LNCaP clone FGC (cell line): ENCODE measurements around the gene SH2D5.
A peak's percentile ranks its signal among the peaks of the same experiment; 100 is the strongest.

Experiments
- DNase-seq: peaks from one replicate; pipeline ENCODE4 v3.0.0-alpha.2; 2011; ENCODE audit warnings: low read depth
- H3K4me3 ChIP-seq: 2 replicates; pipeline ENCODE4 v1.5.1; 2011; ENCODE audit warnings: mild to moderate bottlenecking, low read depth, low read length, control low read depth
- CTCF ChIP-seq: IDR thresholded peaks from 2 replicates; pipeline ENCODE4 v1.5.1; 2012; ENCODE audit warnings: mild to moderate bottlenecking; ENCODE audit not compliant: control insufficient read depth, insufficient read depth; ENCODE audit errors: extremely low read depth

SH2D5 gene

GRCh38 chr1:20717452-20718342 is 14.8 kb downstream of the SH2D5 start, which contains the start of gene KIF17:
Gene KIF17, minus strand, starts transcription at chr1:20718007. Its CDS starts 301 bp downstream, at chr1:20717706.
- no peak for DNase-seq
- no peak for TF ChIP-seq CTCF
- peak within 1 kb of the TSS; percentile 15; the same call in 1 of the 2 replicates for H3K4me3 ChIP-seq

- H3K4me3 ChIP-seq = no peak overlapping the region
- no peak for TF ChIP-seq CTCF
- DNase-seq = no peak
Observed at GRCh38 chr1:20716232-20716631, 16.3 kb downstream of the SH2D5 start.

- TF ChIP-seq CTCF = no peak
- H3K4me3 ChIP-seq = no peak overlapping the region
- DNase-seq = no peak
Observed at GRCh38 chr1:20715406-20715805, 17.1 kb downstream of the SH2D5 start.

- H3K4me3 ChIP-seq = no peak overlapping the region
- no peak for DNase-seq
- no peak for TF ChIP-seq CTCF
Observed at GRCh38 chr1:20713440-20713839, 19.1 kb downstream of the SH2D5 start.

GRCh38 chr1:20712215-20712577 is 20.3 kb downstream of the SH2D5 start:
- no peak overlapping the region for H3K4me3 ChIP-seq
- TF ChIP-seq CTCF = no peak
- no peak for DNase-seq

GRCh38 chr1:20711285-20712214 is 21.0 kb downstream of the SH2D5 start:
- no peak overlapping the region for H3K4me3 ChIP-seq
- DNase-seq = no peak
- TF ChIP-seq CTCF = no peak
